Nephron progenitor cell (in vitro differentiated cells): ENCODE data around the gene MORN1.
A peak's percentile ranks its signal among the peaks of the same experiment; 100 is the strongest.

Experiments
- DNase-seq: peaks from one replicate; pipeline ENCODE4 v3.0.0; 2021
- H3K27ac Mint-ChIP-seq: 2 replicates; pipeline ENCODE4 v1.8.0; 2021; ENCODE audit warnings: mild to moderate bottlenecking, moderate library complexity, mixed read lengths
- H3K27me3 Mint-ChIP-seq: 2 replicates; pipeline ENCODE4 v1.8.0; 2021; ENCODE audit warnings: mild to moderate bottlenecking, low read depth, mixed read lengths; ENCODE audit not compliant: poor library complexity
- H3K36me3 Mint-ChIP-seq: 2 replicates; pipeline ENCODE4 v1.8.0; 2021; ENCODE audit warnings: low read depth, mixed read lengths
- H3K4me1 Mint-ChIP-seq: 2 replicates; pipeline ENCODE4 v1.8.0; 2021; ENCODE audit warnings: mixed read lengths
- H3K4me3 Mint-ChIP-seq: 2 replicates; pipeline ENCODE4 v1.8.0; 2021; ENCODE audit warnings: mild to moderate bottlenecking, moderate library complexity, mixed read lengths
- H3K9me3 Mint-ChIP-seq: 2 replicates; pipeline ENCODE4 v1.8.0; 2021; ENCODE audit warnings: mild to moderate bottlenecking, moderate library complexity, mixed read lengths
- CTCF ChIP-seq: fragments of 200-600 bp; sonication (generic); IDR thresholded peaks from 2 replicates; pipeline ENCODE4 v1.5.0; 2021; ENCODE audit warnings: antibody characterized with exemption

MORN1 gene

DNA sequence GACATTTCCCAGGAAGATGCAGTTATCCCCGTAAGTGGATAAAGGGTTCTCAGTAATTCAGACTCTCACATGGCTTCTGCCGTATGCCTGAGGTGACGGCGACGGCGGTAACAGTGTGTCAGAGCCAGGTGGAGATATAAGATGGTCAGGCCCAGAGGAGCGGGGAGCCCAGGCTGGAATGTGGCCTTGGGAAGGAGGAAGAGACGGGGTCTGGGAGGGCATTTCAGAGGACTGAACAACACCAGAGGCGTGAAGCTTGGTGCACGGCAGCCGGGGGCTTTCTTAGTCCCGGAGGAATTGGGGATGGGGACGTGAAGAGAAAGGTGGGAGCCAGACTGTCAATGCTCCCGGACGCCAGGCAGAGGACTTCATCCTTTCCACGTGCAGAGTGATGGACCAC lies 1.3 kb upstream of the MORN1 start:
- Mint-ChIP-seq H3K9me3 (no peaks in the 10 kb centered on the region), H3K4me1 (peaks cover 33% of the 10 kb centered on the region), H3K36me3 (peaks cover 30% of the 10 kb centered on the region), H3K27me3 (peaks cover 8% of the 10 kb centered on the region), H3K4me3 (peak overlapping the region; percentile 91), H3K27ac (peak overlapping the region; percentile 60)
- no peak for DNase-seq
- no peak for TF ChIP-seq CTCF

GRCh38 chr1:2391931-2392509 lies 666 bp upstream of the MORN1 start:
- Mint-ChIP-seq H3K4me1 (peaks cover 33% of the 10 kb centered on the region), H3K27ac (peak overlapping the region; percentile 39), H3K27me3 (peaks cover 7% of the 10 kb centered on the region), H3K4me3 (peak overlapping the region; percentile 91), H3K36me3 (peaks cover 25% of the 10 kb centered on the region), H3K9me3 (no peaks in the 10 kb centered on the region)
- DNase-seq: peak; percentile 34
- TF ChIP-seq CTCF: no peak

DNA sequence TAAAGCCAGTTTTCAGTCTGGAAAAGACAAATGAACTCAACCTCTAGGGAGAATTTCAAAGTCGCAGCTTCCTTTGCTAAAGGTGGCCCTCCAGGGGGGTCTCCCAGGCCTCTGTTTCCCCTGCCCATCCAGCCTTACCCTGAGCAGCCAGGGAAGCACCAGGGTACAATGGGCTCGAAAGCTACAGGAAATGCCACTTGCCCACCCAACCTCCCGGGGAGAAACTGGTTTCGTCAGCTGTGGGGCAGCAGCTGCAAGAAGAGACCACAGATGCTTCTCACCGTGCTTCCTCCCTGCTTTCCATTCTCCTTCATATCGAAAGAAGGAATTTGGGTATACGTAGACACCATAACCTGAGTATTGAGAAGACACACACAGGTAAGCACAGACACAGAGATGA lies 1.7 kb downstream of the MORN1 start:
- no peak for DNase-seq
- TF ChIP-seq CTCF: no peak
- Mint-ChIP-seq H3K4me3 (peak overlapping the region; percentile 84), H3K27ac (no peak overlapping the region), H3K4me1 (peaks cover 33% of the 10 kb centered on the region), H3K27me3 (peaks cover 4% of the 10 kb centered on the region), H3K9me3 (no peaks in the 10 kb centered on the region), H3K36me3 (peaks cover 14% of the 10 kb centered on the region)

GRCh38 chr1:2388004-2388913 lies 3.1 kb downstream of the MORN1 start:
- no peak for TF ChIP-seq CTCF
- no peaks in the 10 kb centered on the region for H3K9me3 Mint-ChIP-seq
- no peak overlapping the region for H3K4me3 Mint-ChIP-seq
- no peak overlapping the region for H3K27ac Mint-ChIP-seq
- DNase-seq: no peak
- peaks cover 9% of the 10 kb centered on the region for H3K36me3 Mint-ChIP-seq
- H3K4me1 Mint-ChIP-seq: peaks cover 24% of the 10 kb centered on the region
- H3K27me3 Mint-ChIP-seq: peaks cover 2% of the 10 kb centered on the region

GRCh38 chr1:2386636-2387611 lies 4.4 kb downstream of the MORN1 start:
- H3K36me3 Mint-ChIP-seq: no peaks in the 10 kb centered on the region
- no peak overlapping the region for H3K4me3 Mint-ChIP-seq
- TF ChIP-seq CTCF: no peak
- no peaks in the 10 kb centered on the region for H3K9me3 Mint-ChIP-seq
- peaks cover 12% of the 10 kb centered on the region for H3K4me1 Mint-ChIP-seq
- no peak for DNase-seq
- peak overlapping the region; percentile 85 for H3K27ac Mint-ChIP-seq
- no peaks in the 10 kb centered on the region for H3K27me3 Mint-ChIP-seq
